Esophagus (tissue), 2 donors: Measurements from ENCODE around the gene EN1. TPM values are rescaled to one million over a fixed set of nuclear protein-coding genes. Genes with fewer than 3 reads are reported as not detected.

Experiments used
- H3K27ac ChIP-seq, 2 donors: one replicate each; pipeline ENCODE4 v1.5.1; 2013; ENCODE audit warnings: low read depth in 2 of 2, mild to moderate bottlenecking in 2 of 2, inconsistent platforms in 1 of 2, low read length in 1 of 2, moderate library complexity in 1 of 2
- H3K27me3 ChIP-seq, 2 donors: one replicate each; pipeline ENCODE4 v1.6.1; 2013; ENCODE audit warnings: low read length in 2 of 2, control low read depth in 1 of 2, mild to moderate bottlenecking in 1 of 2; ENCODE audit not compliant: insufficient read depth in 2 of 2, control insufficient read depth in 1 of 2
- H3K36me3 ChIP-seq, 2 donors: one replicate each; pipeline ENCODE4 v1.6.1; 2013; ENCODE audit warnings: low read length in 1 of 2; ENCODE audit not compliant: control insufficient read depth in 2 of 2, insufficient read depth in 2 of 2
- H3K4me1 ChIP-seq, 2 donors: one replicate each; pipeline ENCODE4 v1.6.1; 2013; ENCODE audit warnings: low read length in 1 of 2; ENCODE audit not compliant: control insufficient read depth in 2 of 2, insufficient read depth in 2 of 2
- H3K4me3 ChIP-seq, 2 donors: one replicate each; pipeline ENCODE4 v1.5.1; 2013; ENCODE audit warnings: low read length in 2 of 2, mild to moderate bottlenecking in 2 of 2, low read depth in 1 of 2, moderate library complexity in 1 of 2
- H3K9me3 ChIP-seq, 2 donors: one replicate each; pipeline ENCODE4 v1.6.1; 2013; ENCODE audit warnings: mild to moderate bottlenecking in 2 of 2, low read depth in 1 of 2, low read length in 1 of 2, moderate library complexity in 1 of 2; ENCODE audit not compliant: control insufficient read depth in 2 of 2, insufficient read depth in 1 of 2
- WGBS, 2 donors: extraction: QIAGEN DNeasy Blood & Tissue Kit; methylation state at CpG; one replicate each; pipeline ENCODE4 v1.1.7; 2013; 5-methylcytosine and 5-hydroxymethylcytosine counted together
- polyA plus RNA-seq, 2 donors: library from polyadenylated mRNA; stranded (reverse); fragments of 200-250 nt; gene quantifications; one replicate each; pipeline ENCODE4 v1.2.3, GENCODE V29; 2013
- donor health status: healthy with polysubstance abuse.
- donor health status: Bipolar disorder and iron deficiency.

Gene EN1
- polyA plus RNA-seq, 2 donors = not detected

DNA sequence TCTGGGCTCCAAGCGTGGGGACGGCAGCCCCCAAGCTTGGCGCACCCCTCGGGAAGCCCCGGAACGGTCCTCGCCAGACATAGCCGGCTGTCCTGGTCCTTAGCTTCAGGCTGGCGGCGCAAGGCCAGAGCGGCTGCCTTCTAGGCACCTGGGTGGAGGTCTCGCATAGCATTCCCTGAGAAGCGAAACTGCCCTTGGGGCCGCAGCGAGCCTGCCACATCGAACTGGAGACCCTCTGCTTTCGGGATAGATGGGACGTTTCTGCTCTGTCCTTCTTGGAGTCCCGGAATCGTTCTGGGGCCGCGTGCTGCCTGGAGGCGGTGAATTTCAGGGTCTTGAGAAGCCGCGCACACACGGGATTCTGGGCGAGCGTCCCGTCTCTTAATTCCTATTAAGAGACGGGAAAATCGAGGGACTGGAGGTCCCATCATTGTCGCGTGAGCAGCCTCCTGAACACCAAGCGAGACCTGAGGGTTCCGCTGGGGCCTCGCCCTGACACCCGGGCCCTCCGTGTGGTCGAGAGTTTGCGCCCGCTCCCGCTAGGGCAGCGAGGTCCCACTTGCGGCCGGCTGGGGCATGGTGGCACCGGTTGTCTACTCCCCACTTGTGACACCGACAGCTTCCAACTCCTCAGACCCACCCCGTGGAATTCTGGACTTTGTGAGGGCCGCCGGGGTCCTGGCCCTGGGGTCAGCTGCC is 9.7 kb upstream of the EN1 start:
- H3K9me3 ChIP-seq = peaks cover 0 to 3% of the 10 kb centered on the region in 2 donors
- peaks cover 2 to 4% of the 10 kb centered on the region in 2 donors for H3K4me1 ChIP-seq
- H3K27me3 ChIP-seq = peaks cover 18 to 51% of the 10 kb centered on the region in 2 donors
- no peak overlapping the region for H3K27ac ChIP-seq
- H3K36me3 ChIP-seq = no peaks in the 10 kb centered on the region
- 7% methylated on average over 50 of the region's 50 CpGs for WGBS, 2 donors
- H3K4me3 ChIP-seq = no peak overlapping the region

DNA sequence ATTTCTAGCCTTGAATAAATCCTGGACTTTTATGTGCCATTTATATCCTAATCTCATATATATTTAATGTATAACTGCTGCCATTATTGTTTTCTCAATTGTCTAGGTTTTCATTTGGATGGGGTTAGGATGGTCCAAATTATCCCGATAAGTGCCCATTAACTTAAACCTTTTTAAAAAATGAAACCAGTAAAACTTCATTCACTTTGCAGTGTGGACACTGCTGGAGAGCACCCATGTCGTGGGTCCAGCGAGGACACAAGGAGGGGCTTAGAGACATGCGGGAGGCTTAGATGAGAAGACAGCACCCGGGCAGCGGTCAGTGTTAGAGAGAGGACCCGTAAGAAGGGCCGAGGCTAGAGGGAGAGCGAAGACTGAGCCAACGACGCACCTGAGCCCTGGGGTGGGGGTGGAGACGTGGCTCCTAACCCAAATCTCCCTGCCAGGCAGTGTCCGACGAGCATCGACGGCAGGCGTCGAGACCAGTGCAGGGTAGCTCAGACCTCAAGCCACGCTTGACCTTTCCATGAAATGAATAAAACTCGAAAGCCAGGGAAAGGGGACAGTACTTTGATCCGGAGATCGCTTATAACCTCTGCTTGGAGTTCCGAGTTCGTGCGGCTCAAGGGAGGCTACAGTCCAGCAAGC is 9.0 kb upstream of the EN1 start:
- Histone ChIP-seq H3K9me3 (peaks cover 2 to 3% of the 10 kb centered on the region in 2 donors), H3K4me1 (peaks cover 2 to 4% of the 10 kb centered on the region in 2 donors), H3K36me3 (no peaks in the 10 kb centered on the region), H3K4me3 (no peak overlapping the region), H3K27me3 (peaks cover 18 to 57% of the 10 kb centered on the region in 2 donors), H3K27ac (no peak overlapping the region)
- 7 to 9% methylated on average over 25 of the region's 25 CpGs for WGBS, 2 donors

DNA sequence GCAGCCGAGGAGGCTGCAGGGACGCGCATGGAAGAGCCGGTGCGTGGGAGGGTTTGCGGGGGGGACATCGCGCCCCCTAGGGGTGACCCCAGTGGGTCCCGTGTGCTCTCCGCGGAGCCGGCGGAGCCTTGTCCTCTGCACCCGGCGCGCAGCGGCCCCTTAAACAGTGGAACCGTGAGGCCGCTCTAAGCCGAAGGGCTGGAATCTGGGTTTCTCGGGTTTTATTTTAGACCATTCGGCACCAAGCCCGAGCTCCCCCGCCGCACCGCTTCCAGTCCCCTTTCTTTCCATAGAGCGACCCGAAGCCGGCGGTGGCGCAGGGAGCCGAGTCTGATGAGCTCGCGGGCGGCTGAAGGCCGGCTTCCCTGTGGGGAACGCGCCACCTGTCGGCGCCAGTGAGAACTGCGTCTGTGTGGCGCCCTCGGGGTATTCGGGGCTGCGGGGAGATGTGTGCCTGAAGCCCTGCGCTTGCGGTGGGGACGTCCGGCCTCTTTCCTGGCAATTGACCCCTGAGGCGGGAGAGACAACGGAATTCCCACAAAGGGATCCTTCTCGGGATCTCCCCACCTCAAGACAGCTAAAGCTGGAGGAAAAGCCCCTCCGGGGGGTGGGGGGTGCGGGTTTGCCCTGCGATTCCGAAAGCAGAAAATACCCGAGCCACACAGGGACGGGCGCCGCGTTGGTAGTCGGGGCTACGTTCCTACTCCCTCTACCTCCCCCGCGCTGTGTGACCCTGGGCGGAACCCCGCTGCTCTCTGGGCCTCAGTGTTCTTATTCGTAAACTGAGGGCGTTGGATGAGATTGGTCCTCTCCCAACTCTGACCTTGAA is 8.2 kb upstream of the EN1 start:
- WGBS, 2 donors = 2 to 5% methylated on average over 69 of the region's 69 CpGs
- no peaks in the 10 kb centered on the region for H3K36me3 ChIP-seq
- H3K27ac ChIP-seq = no peak overlapping the region
- peaks cover 21 to 64% of the 10 kb centered on the region in 2 donors for H3K27me3 ChIP-seq
- H3K4me1 ChIP-seq = peaks cover 2 to 4% of the 10 kb centered on the region in 2 donors
- H3K4me3 ChIP-seq = peak overlapping the region in 1 of 2 donors; percentile 5
- peaks cover 2 to 3% of the 10 kb centered on the region in 2 donors for H3K9me3 ChIP-seq

DNA sequence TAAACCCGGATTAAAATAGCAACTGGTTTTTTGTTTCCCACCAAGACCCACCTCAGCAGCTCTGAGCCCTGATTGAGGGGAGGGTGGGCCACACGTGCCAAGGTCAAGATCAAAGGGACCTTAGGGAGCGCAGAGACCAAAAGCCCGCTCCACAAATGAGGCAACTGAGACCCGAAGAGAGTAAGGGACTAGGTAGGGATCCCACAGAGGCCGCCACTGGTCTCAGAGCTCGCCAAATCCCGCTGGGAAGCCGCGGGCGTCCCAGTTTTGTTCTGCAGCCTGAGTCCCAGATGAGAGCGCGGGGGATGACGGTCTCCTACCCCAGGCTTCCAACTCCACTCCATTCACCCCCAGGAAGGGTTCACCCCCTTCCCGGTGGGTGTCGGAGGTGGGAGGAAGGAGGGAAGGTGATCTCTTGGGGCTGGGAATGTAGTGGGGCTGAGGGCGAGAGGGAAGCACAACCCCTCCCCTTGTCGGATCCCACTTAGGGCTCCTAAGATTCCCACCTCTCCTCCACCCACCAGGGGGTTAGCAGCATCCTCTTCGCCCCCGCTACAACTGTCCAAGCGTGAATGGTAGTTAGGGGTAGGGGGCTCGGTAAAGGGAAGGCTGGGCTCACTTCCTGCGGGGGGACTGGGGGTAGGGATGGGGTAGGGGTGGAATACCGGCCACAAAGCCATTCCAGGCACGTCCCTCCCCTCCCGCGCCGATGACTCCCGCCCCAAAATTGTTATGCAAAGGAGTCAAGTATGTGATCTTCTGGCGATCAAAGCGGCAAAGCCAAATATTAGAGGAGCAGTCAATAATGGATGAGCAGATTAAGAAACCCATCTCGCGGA is 7.3 kb upstream of the EN1 start:
- H3K4me3 ChIP-seq = no peak overlapping the region
- 6 to 9% methylated on average over 33 of the region's 33 CpGs for WGBS, 2 donors
- H3K9me3 ChIP-seq = peaks cover 2 to 3% of the 10 kb centered on the region in 2 donors
- H3K4me1 ChIP-seq = peaks cover 2 to 4% of the 10 kb centered on the region in 2 donors
- peaks cover 28 to 71% of the 10 kb centered on the region in 2 donors for H3K27me3 ChIP-seq
- H3K36me3 ChIP-seq = no peaks in the 10 kb centered on the region
- H3K27ac ChIP-seq = no peak overlapping the region

DNA sequence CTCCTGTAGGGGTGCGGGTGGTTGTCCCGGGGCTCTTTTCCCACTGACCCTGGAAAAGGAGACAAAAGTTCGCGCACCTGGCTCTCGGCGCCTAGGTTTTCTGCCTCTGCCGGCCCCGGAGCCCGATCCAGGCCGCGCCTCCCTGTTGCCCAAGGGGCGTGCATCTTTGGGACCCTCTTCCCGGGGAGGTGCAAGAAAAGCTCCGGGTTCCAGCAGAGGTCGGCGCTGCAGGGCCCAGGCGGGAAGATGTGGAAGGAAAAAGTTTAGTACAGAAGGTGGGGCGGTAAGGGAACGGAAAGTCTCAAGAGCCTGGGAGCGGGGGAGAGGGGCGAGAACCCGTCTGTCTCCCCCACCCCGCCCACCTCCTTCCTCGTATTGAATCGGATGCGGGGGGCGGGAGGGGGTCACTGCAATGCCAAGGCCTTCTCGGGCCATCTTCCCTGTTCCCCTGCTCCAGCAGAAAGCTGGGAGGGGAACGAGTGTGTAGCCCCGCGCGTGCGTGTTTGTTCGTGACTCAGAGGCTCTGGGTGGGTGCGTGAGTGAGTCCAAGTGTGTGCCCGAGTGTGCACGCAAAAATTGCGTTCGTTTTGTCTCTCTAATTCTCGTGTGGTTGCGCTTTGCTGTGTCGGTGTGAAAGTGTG is 6.3 kb upstream of the EN1 start:
- Histone ChIP-seq H3K4me1 (peaks cover 2 to 4% of the 10 kb centered on the region in 2 donors), H3K4me3 (no peak overlapping the region), H3K27me3 (peaks cover 34 to 62% of the 10 kb centered on the region in 2 donors), H3K36me3 (no peaks in the 10 kb centered on the region), H3K27ac (no peak overlapping the region), H3K9me3 (peaks cover 2 to 3% of the 10 kb centered on the region in 2 donors)
- WGBS, 2 donors = 5 to 6% methylated on average over 41 to 42 of the region's 42 CpGs

DNA sequence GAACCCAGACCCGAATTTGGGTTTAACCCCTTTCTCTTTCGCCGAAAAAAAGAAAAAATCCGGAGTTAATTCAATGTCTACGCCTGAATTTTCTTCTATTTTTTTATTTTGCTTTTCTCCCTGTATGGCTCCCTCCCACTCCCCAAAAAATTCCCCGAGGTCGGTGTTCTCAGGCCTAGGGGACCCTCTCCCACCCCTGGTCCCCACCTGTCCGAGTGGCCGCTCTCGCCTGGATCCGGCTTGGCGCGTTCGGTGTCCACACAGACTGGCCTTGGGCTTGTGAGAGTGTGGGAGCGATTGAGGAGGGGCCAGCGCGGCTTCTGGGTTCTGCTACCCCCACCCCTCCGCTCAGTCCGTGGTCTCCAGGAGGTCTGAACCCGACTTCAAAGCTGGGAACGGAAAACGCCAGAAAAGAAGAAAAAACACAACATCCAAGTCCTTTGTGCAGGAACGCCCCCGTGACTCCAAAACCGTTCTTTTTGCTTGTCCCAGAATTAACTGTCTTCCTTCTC is 5.7 kb upstream of the EN1 start:
- H3K36me3 ChIP-seq = no peaks in the 10 kb centered on the region
- H3K4me1 ChIP-seq = peaks cover 2 to 7% of the 10 kb centered on the region in 2 donors
- peaks cover 28 to 57% of the 10 kb centered on the region in 2 donors for H3K27me3 ChIP-seq
- no peak overlapping the region for H3K4me3 ChIP-seq
- H3K27ac ChIP-seq = no peak overlapping the region
- peaks cover 2 to 3% of the 10 kb centered on the region in 2 donors for H3K9me3 ChIP-seq
- 10 to 11% methylated on average over 25 of the region's 25 CpGs for WGBS, 2 donors

DNA sequence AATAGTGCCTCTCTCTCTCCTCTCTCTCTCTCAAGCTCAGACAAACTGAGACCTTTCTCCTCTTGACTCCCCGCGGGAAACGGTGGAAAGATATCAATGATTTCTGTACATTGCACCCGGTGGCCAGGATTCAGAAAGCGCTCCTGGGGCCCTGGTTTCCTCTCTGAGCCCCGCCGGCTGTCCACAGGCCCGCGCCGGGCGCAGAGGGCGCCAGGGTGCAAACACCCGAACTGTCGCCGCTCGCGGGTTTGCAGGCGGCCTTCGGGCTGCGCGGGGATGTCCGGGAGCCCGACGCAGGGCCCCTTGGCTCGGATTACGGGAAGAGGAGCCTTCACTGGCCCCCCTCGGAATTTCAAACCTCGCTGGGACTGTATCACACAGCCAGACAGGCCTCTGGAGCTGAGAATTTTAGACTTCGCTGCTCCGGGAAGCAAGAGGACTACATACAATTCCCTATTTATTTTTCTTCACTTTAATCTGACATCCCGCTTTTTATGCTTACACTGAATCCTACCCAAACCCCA is 5.2 kb upstream of the EN1 start:
- WGBS, 2 donors = 5 to 6% methylated on average over 31 of the region's 31 CpGs
- H3K27ac ChIP-seq = no peak overlapping the region
- H3K4me3 ChIP-seq = no peak overlapping the region
- H3K4me1 ChIP-seq = peaks cover 4 to 6% of the 10 kb centered on the region in 2 donors
- no peaks in the 10 kb centered on the region for H3K36me3 ChIP-seq
- peaks cover 2% of the 10 kb centered on the region in 2 donors for H3K9me3 ChIP-seq
- peaks cover 23 to 59% of the 10 kb centered on the region in 2 donors for H3K27me3 ChIP-seq

DNA sequence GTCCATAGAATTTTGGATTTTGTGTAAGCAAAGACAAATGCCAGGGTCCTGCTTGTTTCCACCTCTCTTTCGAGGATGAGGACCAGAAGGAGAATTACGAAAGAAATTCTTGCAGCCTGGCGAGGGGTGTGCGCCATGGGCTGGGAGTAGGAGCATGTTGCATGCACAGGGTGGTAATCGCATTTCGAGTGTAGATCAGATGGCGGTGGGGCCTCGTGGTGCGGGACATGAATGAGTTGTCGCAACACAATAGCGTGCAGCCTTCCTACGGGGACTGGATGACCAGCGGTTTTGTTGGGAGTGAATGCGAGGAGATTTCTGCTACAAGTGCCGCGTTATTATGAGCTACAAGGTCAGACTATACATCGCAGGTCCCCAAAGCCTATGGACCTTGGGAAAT is 4.2 kb upstream of the EN1 start:
- no peak overlapping the region for H3K4me3 ChIP-seq
- no peaks in the 10 kb centered on the region for H3K36me3 ChIP-seq
- 9 to 11% methylated on average over 17 of the region's 17 CpGs for WGBS, 2 donors
- H3K9me3 ChIP-seq = peaks cover 0 to 2% of the 10 kb centered on the region in 2 donors
- peaks cover 4 to 5% of the 10 kb centered on the region in 2 donors for H3K4me1 ChIP-seq
- peaks cover 23 to 56% of the 10 kb centered on the region in 2 donors for H3K27me3 ChIP-seq
- no peak overlapping the region for H3K27ac ChIP-seq
